PC-3 (cell line): ENCODE data around the gene TPGS1.

Experiments used
- CTCF ChIP-seq: fragments of 300-600 bp; sonication (generic); conservative IDR thresholded peaks from 2 replicates; pipeline ENCODE4 v1.5.1; 2017; ENCODE audit warnings: antibody characterized with exemption, low read depth, mild to moderate bottlenecking, low read length
- EZH2 ChIP-seq: fragments of 300-600 bp; sonication (generic); IDR thresholded peaks from one replicate; pipeline ENCODE4 v1.6.1; 2017; ENCODE audit warnings: antibody characterized with exemption, mild to moderate bottlenecking, low read length; ENCODE audit not compliant: unreplicated experiment
- EZH2phosphoT487 ChIP-seq: fragments of 300-600 bp; sonication (generic); IDR thresholded peaks from 2 replicates; pipeline ENCODE4 v1.6.1; 2018; ENCODE audit warnings: mild to moderate bottlenecking, antibody characterized with exemption, low read length, borderline replicate concordance

GRCh38 chr19:472005-472858 lies 35.1 kb upstream of the TPGS1 start:
- no peak for TF ChIP-seq EZH2
- no peak for TF ChIP-seq CTCF
- no peak for TF ChIP-seq EZH2phosphoT487
